Inflammatory macrophage (primary cell): ENCODE results near the gene SPINK4.

Source experiments
- DNase-seq, 2 donors: peaks; one replicate each; pipeline ENCODE4 v3.0.0-alpha.2; 2020 to 2022

The SPINK4 gene

GRCh38 chr9:33294670-33295432 is 54.9 kb downstream of the SPINK4 start:
- no peak for DNase-seq

DNA sequence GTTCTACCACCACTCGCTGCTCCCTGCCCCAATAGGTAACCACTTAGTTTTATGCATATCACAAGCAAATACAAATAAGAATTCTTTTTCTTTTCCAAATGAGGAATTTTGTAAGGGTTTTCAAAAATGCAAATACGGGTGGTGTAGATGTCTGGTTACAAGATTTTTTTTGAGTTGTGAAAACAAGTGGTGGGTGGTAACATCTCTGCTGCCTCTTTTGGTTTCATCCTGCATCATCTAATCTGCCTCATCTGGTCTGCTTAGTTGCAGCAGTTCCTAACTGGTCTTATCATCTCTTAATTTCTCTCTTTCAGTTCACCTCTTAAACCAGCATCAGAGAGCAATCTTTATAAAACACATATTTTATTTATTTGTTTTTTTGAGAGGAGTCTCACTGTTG is 55.6 kb downstream of the SPINK4 start:
- peak; percentile 10 to 34 for DNase-seq

DNA sequence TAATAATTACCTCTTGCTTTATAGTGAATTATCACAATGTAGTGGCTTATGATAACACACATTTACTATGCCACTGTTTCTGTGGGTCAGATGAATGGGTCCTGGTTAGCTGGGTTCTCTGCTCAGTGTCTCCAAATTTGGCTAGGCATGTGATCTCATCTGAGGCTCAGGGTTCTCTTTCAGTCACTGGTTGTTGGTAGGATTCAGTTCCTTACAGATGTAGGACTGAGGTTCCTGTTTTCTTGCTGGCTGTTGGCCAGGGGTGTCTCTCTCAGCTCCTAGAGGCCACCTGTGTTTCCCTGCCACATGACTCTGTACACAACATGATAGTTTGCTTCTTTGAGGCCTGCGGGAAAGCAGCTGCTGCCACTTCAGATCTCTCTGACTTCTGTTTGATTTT is 57.5 kb downstream of the SPINK4 start:
- peak; percentile 76 to 87 for DNase-seq
